H1 (cell line): Measurements from ENCODE around the gene SLC30A9. TPM values are rescaled to one million over a fixed set of nuclear protein-coding genes. Genes with fewer than 3 reads are reported as not detected.

Experiments used
- CTCF ChIA-PET: fragments of 300-600 bp; sonication (Branson Sonifier 250); formaldehyde crosslinking; loops from one replicate; lab custom pipeline; 2021; ENCODE audit not compliant: partially characterized antibody; lab: Charles Lee
- POLR2A ChIA-PET: fragments of 300-600 bp; sonication (Branson Sonifier 250); formaldehyde crosslinking; loops from one replicate; lab custom pipeline; 2021; ENCODE audit warnings: inconsistent platforms; ENCODE audit not compliant: partially characterized antibody; lab: Charles Lee
- DNase-seq, 2 experiments: peaks; one replicate each; pipeline versions ENCODE4 v3.0.0 to v3.0.0-alpha.2; 2010 to 2022; ENCODE audit warnings: low spot score in 2 of 2, low read depth in 1 of 2, mixed read lengths in 1 of 2
- FAIRE-seq: peaks from 2 replicates; lab custom pipeline; 2011; peaks lifted over from hg19 to GRCh38; lab: Jason Lieb, UNC
- H2AFZ ChIP-seq: 2 replicates; pipeline ENCODE4 v1.8.1; 2012; ENCODE audit warnings: low read length, inconsistent platforms
- H2AK5ac ChIP-seq: 2 replicates; pipeline ENCODE4 v1.6.1; 2013; ENCODE audit warnings: low read depth, low read length
- H2BK120ac ChIP-seq: replicated peaks from 2 replicates; pipeline ENCODE3; 2013; ENCODE audit warnings: low read depth, low read length, inconsistent platforms
- H2BK12ac ChIP-seq: 2 replicates; pipeline ENCODE4 v1.6.1; 2013; ENCODE audit warnings: low read depth, low read length
- H2BK15ac ChIP-seq: 2 replicates; pipeline ENCODE4 v1.6.1; 2013; ENCODE audit warnings: low read length
- H2BK20ac ChIP-seq: 2 replicates; pipeline ENCODE4 v1.6.1; 2013; ENCODE audit warnings: low read length
- H2BK5ac ChIP-seq: 2 replicates; pipeline ENCODE4 v1.6.1; 2013; ENCODE audit warnings: low read depth, low read length
- H3K14ac ChIP-seq: 2 replicates; pipeline ENCODE4 v1.6.1; 2013; ENCODE audit warnings: inconsistent platforms; ENCODE audit not compliant: insufficient read length
- H3K18ac ChIP-seq: 2 replicates; pipeline ENCODE4 v1.6.1; 2013; ENCODE audit warnings: low read length; ENCODE audit errors: extremely low read depth
- H3K23ac ChIP-seq: 2 replicates; pipeline ENCODE4 v1.6.1; 2013; ENCODE audit warnings: inconsistent platforms; ENCODE audit not compliant: insufficient read length
- H3K23me2 ChIP-seq: 2 replicates; pipeline ENCODE4 v1.6.1; 2013; ENCODE audit warnings: low read depth, low read length
- H3K27ac ChIP-seq: 2 replicates; pipeline ENCODE4 v1.6.1; 2011; ENCODE audit warnings: low read depth, low read length, inconsistent platforms
- H3K27me3 ChIP-seq, 4 experiments: replicated peaks in 1 of 4; 1 replicate in 1 of 4; 2 replicates in 3 of 4; pipeline versions ENCODE4 v1.6.1 to v1.8.1; 2011 to 2013; ENCODE audit warnings: low read length in 3 of 4, mild to moderate bottlenecking in 3 of 4, inconsistent platforms in 2 of 4, mixed read lengths in 2 of 4, moderate library complexity in 1 of 4; ENCODE audit not compliant: control insufficient read depth in 3 of 4, insufficient read depth in 3 of 4; ENCODE audit errors: extremely low read depth in 1 of 4
- H3K36me3 ChIP-seq, 4 experiments: 2 replicates each; pipeline versions ENCODE4 v1.6.1 to v1.8.1; 2011 to 2013; ENCODE audit warnings: mild to moderate bottlenecking in 4 of 4, low read length in 3 of 4, moderate library complexity in 2 of 4, control low read depth in 1 of 4, inconsistent platforms in 1 of 4; ENCODE audit not compliant: insufficient read depth in 4 of 4, control insufficient read depth in 2 of 4
- H3K4ac ChIP-seq: replicated peaks from 2 replicates; pipeline ENCODE3; 2013; ENCODE audit warnings: low read length, low read depth, mixed read lengths, inconsistent platforms; ENCODE audit not compliant: insufficient read length
- H3K4me1 ChIP-seq, 4 experiments: replicated peaks in 1 of 4; 1 replicate in 1 of 4; 2 replicates in 3 of 4; pipeline versions ENCODE4 v1.6.1 to v1.8.1; 2011 to 2013; ENCODE audit warnings: low read length in 3 of 4, inconsistent platforms in 2 of 4, mixed read lengths in 1 of 4; ENCODE audit not compliant: insufficient read depth in 4 of 4, control insufficient read depth in 3 of 4
- H3K4me2 ChIP-seq, 2 experiments: 2 replicates each; pipeline versions ENCODE4 v1.6.1 to v1.8.1; 2011 to 2013; ENCODE audit warnings: low read depth in 2 of 2, low read length in 2 of 2, control low read depth in 1 of 2, inconsistent platforms in 1 of 2, mild to moderate bottlenecking in 1 of 2; ENCODE audit not compliant: insufficient read depth in 1 of 2
- H3K4me3 ChIP-seq, 4 experiments: fragments of 200-600, 300-600 bp in 1 of 4; sonication (generic), shearing (Covaris generic), sonication (Bioruptor Twin) in 1 of 4; 2 replicates each; pipeline versions ENCODE4 v1.5.1 to v1.8.1; 2011 to 2016; ENCODE audit warnings: low read length in 4 of 4, low read depth in 3 of 4, control low read depth in 2 of 4, inconsistent platforms in 2 of 4, mild to moderate bottlenecking in 2 of 4, mixed read lengths in 1 of 4, moderate library complexity in 1 of 4; ENCODE audit not compliant: insufficient read depth in 2 of 4; ENCODE audit errors: extremely low read depth in 1 of 4
- H3K56ac ChIP-seq: replicated peaks from 2 replicates; pipeline ENCODE3; 2013; ENCODE audit warnings: low read depth, mild to moderate bottlenecking, mixed read lengths, low read length, inconsistent platforms; ENCODE audit not compliant: insufficient read length
- H3K79me1 ChIP-seq: 2 replicates; pipeline ENCODE4 v1.6.1; 2013; ENCODE audit warnings: low read depth, low read length, control low read depth
- H3K79me2 ChIP-seq, 2 experiments: 2 replicates each; pipeline versions ENCODE4 v1.6.1 to v1.8.1; 2012 to 2013; ENCODE audit warnings: low read length in 2 of 2, mild to moderate bottlenecking in 2 of 2, inconsistent platforms in 1 of 2; ENCODE audit not compliant: insufficient read depth in 2 of 2, control insufficient read depth in 1 of 2
- H3K9ac ChIP-seq, 4 experiments: replicated peaks in 1 of 4; 1 replicate in 1 of 4; 2 replicates in 3 of 4; pipeline versions ENCODE4 v1.6.1 to v1.8.1; 2011 to 2013; ENCODE audit warnings: low read depth in 3 of 4, low read length in 3 of 4, control low read depth in 2 of 4, mild to moderate bottlenecking in 2 of 4, moderate library complexity in 2 of 4, inconsistent platforms in 1 of 4; ENCODE audit errors: extremely low read depth in 1 of 4
- H3K9me3 ChIP-seq, 2 experiments: 2 replicates each; pipeline versions ENCODE4 v1.6.1 to v1.8.1; 2012 to 2013; ENCODE audit warnings: mild to moderate bottlenecking in 2 of 2, moderate library complexity in 2 of 2, control low read depth in 1 of 2, inconsistent platforms in 1 of 2, low read depth in 1 of 2, low read length in 1 of 2, mixed read lengths in 1 of 2; ENCODE audit not compliant: insufficient read depth in 2 of 2
- H4K20me1 ChIP-seq, 2 experiments: replicated peaks in 1 of 2; 2 replicates each; pipeline versions ENCODE3 to v1.8.1; 2011 to 2013; ENCODE audit warnings: inconsistent platforms in 2 of 2, low read length in 2 of 2, mild to moderate bottlenecking in 1 of 2; ENCODE audit not compliant: insufficient read depth in 2 of 2, control insufficient read depth in 1 of 2
- H4K5ac ChIP-seq: 2 replicates; pipeline ENCODE4 v1.6.1; 2013; ENCODE audit warnings: low read length, low read depth, mixed read lengths, inconsistent platforms; ENCODE audit not compliant: insufficient read length
- H4K8ac ChIP-seq: 2 replicates; pipeline ENCODE4 v1.8.0; 2013; ENCODE audit warnings: mild to moderate bottlenecking, moderate library complexity, low read length, inconsistent platforms; ENCODE audit not compliant: insufficient read depth; ENCODE audit errors: extremely low read depth
- H4K91ac ChIP-seq: replicated peaks from 2 replicates; pipeline ENCODE3; 2013; ENCODE audit warnings: low read length, mixed read lengths, inconsistent platforms; ENCODE audit not compliant: insufficient read length
- GTF2F1 ChIP-seq: IDR thresholded peaks from 2 replicates; pipeline ENCODE4 v1.6.1; 2012; ENCODE audit warnings: low read depth, low read length, improper control_type of control experiment, borderline replicate concordance
- PHF8 ChIP-seq: fragments of 200-600 bp; sonication (generic); conservative IDR thresholded peaks from 2 replicates; pipeline ENCODE4 v1.7.1; 2012; ENCODE audit warnings: low read depth, mild to moderate bottlenecking, inconsistent platforms, low read length, moderate library complexity
- POLR2AphosphoS5 ChIP-seq: IDR thresholded peaks from 2 replicates; pipeline ENCODE4 v1.6.1; 2011; ENCODE audit warnings: low read depth, low read length
- WGBS, 2 experiments: shearing (Covaris generic) in 1 of 2; methylation state at CpG; one replicate each; pipeline versions ENCODE4 v1.1.6 to v1.1.7; 2013 to 2015; ENCODE audit warnings: low lambda C conversion rate in 2 of 2, mixed read lengths in 2 of 2, inconsistent platforms in 1 of 2, low coverage in 1 of 2, missing lambda C conversion rate in 1 of 2; ENCODE audit not compliant: insufficient replicate concordance in 2 of 2, insufficient coverage in 1 of 2, insufficient read length in 1 of 2; ENCODE audit errors: extremely low coverage in 1 of 2, missing lambda C conversion rate in 1 of 2; 5-methylcytosine and 5-hydroxymethylcytosine counted together
- polyA plus RNA-seq, 7 experiments: library from polyadenylated mRNA; depleted of rRNA in 3 of 7; stranded (reverse) in 5 of 7; unstranded in 2 of 7; fragments of >200 nt in 5 of 7; fragments of 200-250 nt in 2 of 7; gene quantifications; 1 replicate in 5 of 7; 2 replicates in 1 of 7; 4 replicates in 1 of 7; pipeline versions ENCODE4 v1.2.1 to v1.2.3, GENCODE V29; 2011 to 2013; ENCODE audit warnings: missing spikeins in 2 of 7, mixed read lengths in 2 of 7
- total RNA-seq: library from RNA; stranded (reverse); fragmentation: NEBNext Ultra II Directional; extraction: Animal tissue kit (Norgen Biotek cat#: 25700); gene quantifications from 2 replicates; pipeline ENCODE4 v1.2.1, GENCODE V29; 2021
- TF ChIP-seq, protein P1 (sequence below): IDR thresholded peaks from 2 replicates; pipeline ENCODE4 v1.6.1; 2012; ENCODE audit warnings: inconsistent platforms

The SLC30A9 gene
- total and polyA plus RNA-seq, 2 of the 8 experiments (the other 6 are each of a cell fraction or from before 2014, with no cell fraction given) = 41.2 to 67.2 TPM

DNA sequence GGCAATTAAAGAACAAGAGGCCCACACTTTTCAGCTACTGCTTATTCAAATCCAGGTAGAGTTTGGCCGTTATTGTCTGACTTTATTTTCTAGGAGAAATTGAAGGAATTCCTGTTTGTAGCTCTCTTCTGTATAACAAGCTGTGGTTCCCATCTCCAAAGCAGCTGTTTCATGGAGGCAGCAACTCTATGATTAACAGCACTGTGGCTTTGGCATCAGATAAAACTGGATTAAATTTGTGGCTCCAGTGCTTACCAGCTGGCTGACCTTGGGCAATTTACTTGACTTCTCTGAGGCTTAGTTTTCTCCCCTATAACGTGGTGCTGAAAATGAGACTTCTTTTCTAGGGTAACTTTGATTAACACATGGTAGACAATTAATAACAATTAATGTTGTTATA is 28.1 kb downstream of the SLC30A9 start:
- Histone ChIP-seq H3K18ac (no peak overlapping the region), H2BK20ac (no peak overlapping the region), H3K27me3 (no peaks in the 10 kb centered on the region), H4K8ac (no peak overlapping the region), H2AFZ (no peak overlapping the region), H4K20me1 (no peaks in the 10 kb centered on the region), H2BK120ac (no peak overlapping the region), H3K4me3 (no peak overlapping the region), H3K27ac (no peak overlapping the region), H3K4ac (no peak overlapping the region), H2AK5ac (no peak overlapping the region), H3K23ac (no peak overlapping the region), H3K9ac (no peak overlapping the region), H3K23me2 (no peaks in the 10 kb centered on the region), H3K79me2 (peaks cover 0 to 22% of the 10 kb centered on the region in 2 experiments; a peak in 2 of 4 replicates), H2BK5ac (no peak overlapping the region), H3K79me1 (no peaks in the 10 kb centered on the region), H3K9me3 (no peaks in the 10 kb centered on the region), H2BK12ac (no peak overlapping the region), H4K5ac (no peak overlapping the region), H2BK15ac (no peak overlapping the region), H3K14ac (no peak overlapping the region), H3K36me3 (peaks cover 0 to 22% (median 1%) of the 10 kb centered on the region in 4 experiments; a peak in 2 of 8 replicates), H3K56ac (no peak overlapping the region), H3K4me2 (no peak overlapping the region), H4K91ac (no peak overlapping the region), H3K4me1 (no peaks in the 10 kb centered on the region)
- TF ChIP-seq PHF8 (no peak), GTF2F1 (no peak), POLR2AphosphoS5 (no peak)
- TF ChIP-seq, protein P1, sequence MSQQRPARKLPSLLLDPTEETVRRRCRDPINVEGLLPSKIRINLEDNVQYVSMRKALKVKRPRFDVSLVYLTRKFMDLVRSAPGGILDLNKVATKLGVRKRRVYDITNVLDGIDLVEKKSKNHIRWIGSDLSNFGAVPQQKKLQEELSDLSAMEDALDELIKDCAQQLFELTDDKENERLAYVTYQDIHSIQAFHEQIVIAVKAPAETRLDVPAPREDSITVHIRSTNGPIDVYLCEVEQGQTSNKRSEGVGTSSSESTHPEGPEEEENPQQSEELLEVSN = no peak
- FAIRE-seq = no peak
- 93% methylated on average over 2 of the region's 2 CpGs; no CpG with 5 or more reads in 1 of the 2 experiments for WGBS, 2 experiments
- ChIA-PET CTCF (interaction anchor here (1.1 kb wide), 1 partner anchor 130 kb away, joined by 4 read pairs; no protein-coding TSS in a partner anchor), POLR2A (interaction anchor here (0.7 kb wide), 1 partner anchor 28 kb away, joined by 4 read pairs; the partner anchor contains the start of gene SLC30A9)
- DNase-seq = no peak
